Measurements from ENCODE around the gene MBNL3.

The MBNL3 gene

GRCh38 chrX:132395645-132396044, 93.2 kb downstream of the MBNL3 start:
- no peak for DNase-seq (ENCODE audit: low read depth)
- H3K4me3 ChIP-seq (ENCODE audit: low read length) = no peak overlapping the region
- no peak for TF ChIP-seq CTCF (conservative IDR thresholded peaks at IDR 0.05; ENCODE audit: low read depth, low read length)

- no peak for DNase-seq (ENCODE audit: low read depth)
- TF ChIP-seq CTCF (conservative IDR thresholded peaks at IDR 0.05; ENCODE audit: low read depth, low read length) = no peak
- no peak overlapping the region for H3K4me3 ChIP-seq (ENCODE audit: low read length)
Observed at GRCh38 chrX:132395026-132395425, 93.8 kb downstream of the MBNL3 start.

GRCh38 chrX:132394591-132394990, 94.2 kb downstream of the MBNL3 start:
- H3K4me3 ChIP-seq (ENCODE audit: low read length) = no peak overlapping the region
- TF ChIP-seq CTCF (conservative IDR thresholded peaks at IDR 0.05; ENCODE audit: low read depth, low read length) = no peak
- DNase-seq (ENCODE audit: low read depth) = no peak

- H3K4me3 ChIP-seq (ENCODE audit: low read length) = no peak overlapping the region
- no peak for TF ChIP-seq CTCF (conservative IDR thresholded peaks at IDR 0.05; ENCODE audit: low read depth, low read length)
Observed at GRCh38 chrX:132393992-132394391, 94.8 kb downstream of the MBNL3 start.

GRCh38 chrX:132393485-132393884, 95.4 kb downstream of the MBNL3 start:
- no peak overlapping the region for H3K4me3 ChIP-seq (ENCODE audit: low read length)
- no peak for DNase-seq (ENCODE audit: low read depth)
- no peak for TF ChIP-seq CTCF (conservative IDR thresholded peaks at IDR 0.05; ENCODE audit: low read depth, low read length)

More at GRCh38 chrX:132393992-132394391, 94.8 kb downstream of the MBNL3 start:
- no peak for DNase-seq (ENCODE audit: low read depth)

- H3K4me3 ChIP-seq (ENCODE audit: low read length) = no peak overlapping the region
- no peak for TF ChIP-seq CTCF (conservative IDR thresholded peaks at IDR 0.05; ENCODE audit: low read depth, low read length)
- DNase-seq (ENCODE audit: low read depth) = no peak
Observed at GRCh38 chrX:132393085-132393484, 95.8 kb downstream of the MBNL3 start.

GRCh38 chrX:132390792-132391191, 98.0 kb downstream of the MBNL3 start:
- no peak for DNase-seq (ENCODE audit: low read depth)
- H3K4me3 ChIP-seq (ENCODE audit: low read length) = no peak overlapping the region
- TF ChIP-seq CTCF (conservative IDR thresholded peaks at IDR 0.05; ENCODE audit: low read depth, low read length) = no peak
